Measurements from ENCODE around the gene FAM89B. TPM values are rescaled to one million over a fixed set of nuclear protein-coding genes. Genes with fewer than 3 reads are reported as not detected.

FAM89B gene
- total and polyA plus RNA-seq, 4 donors: 20.6 to 53.5 (median 44.4) TPM

- DNase-seq: no peak
- TF ChIP-seq, protein P1, sequence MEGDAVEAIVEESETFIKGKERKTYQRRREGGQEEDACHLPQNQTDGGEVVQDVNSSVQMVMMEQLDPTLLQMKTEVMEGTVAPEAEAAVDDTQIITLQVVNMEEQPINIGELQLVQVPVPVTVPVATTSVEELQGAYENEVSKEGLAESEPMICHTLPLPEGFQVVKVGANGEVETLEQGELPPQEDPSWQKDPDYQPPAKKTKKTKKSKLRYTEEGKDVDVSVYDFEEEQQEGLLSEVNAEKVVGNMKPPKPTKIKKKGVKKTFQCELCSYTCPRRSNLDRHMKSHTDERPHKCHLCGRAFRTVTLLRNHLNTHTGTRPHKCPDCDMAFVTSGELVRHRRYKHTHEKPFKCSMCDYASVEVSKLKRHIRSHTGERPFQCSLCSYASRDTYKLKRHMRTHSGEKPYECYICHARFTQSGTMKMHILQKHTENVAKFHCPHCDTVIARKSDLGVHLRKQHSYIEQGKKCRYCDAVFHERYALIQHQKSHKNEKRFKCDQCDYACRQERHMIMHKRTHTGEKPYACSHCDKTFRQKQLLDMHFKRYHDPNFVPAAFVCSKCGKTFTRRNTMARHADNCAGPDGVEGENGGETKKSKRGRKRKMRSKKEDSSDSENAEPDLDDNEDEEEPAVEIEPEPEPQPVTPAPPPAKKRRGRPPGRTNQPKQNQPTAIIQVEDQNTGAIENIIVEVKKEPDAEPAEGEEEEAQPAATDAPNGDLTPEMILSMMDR (IDR thresholded peaks at IDR 0.05; ENCODE audit: control extremely low read depth, extremely low read depth): no peak
- H3K4me3 ChIP-seq: no peak overlapping the region
- no peak for ATAC-seq (ENCODE audit: insufficient read depth, low FRiP score)
- no peak overlapping the region for H3K27ac ChIP-seq (ENCODE audit: low read depth in 1 of 2, low read length in 1 of 2)
- peaks cover 0 to 52% (median 21%) of the 10 kb centered on the region in 4 donors for H3K36me3 ChIP-seq (ENCODE audit: control insufficient read depth in 4 of 4, insufficient read depth in 4 of 4, low read length in 4 of 4)
- no peak overlapping the region for H3K9ac ChIP-seq (ENCODE audit: insufficient read depth in 1 of 2, low read length in 2 of 2)
- H3K9me3 ChIP-seq (ENCODE audit: control insufficient read depth in 4 of 4, insufficient read depth in 3 of 4, low read length in 3 of 4): no peaks in the 10 kb centered on the region
- no peaks in the 10 kb centered on the region for H3K27me3 ChIP-seq (ENCODE audit: control insufficient read depth in 3 of 3, insufficient read depth in 3 of 3, low read length in 2 of 3)
- WGBS, 2 donors: 95 to 98% methylated on average over 14 of the region's 14 CpGs
- peaks cover 0 to 9% (median 6%) of the 10 kb centered on the region in 5 donors for H3K4me1 ChIP-seq (ENCODE audit: control insufficient read depth in 5 of 5, insufficient read depth in 5 of 5, low read length in 5 of 5)
Measured at GRCh38 chr11:65618763-65619162, 46.4 kb downstream of the FAM89B start.

DNA sequence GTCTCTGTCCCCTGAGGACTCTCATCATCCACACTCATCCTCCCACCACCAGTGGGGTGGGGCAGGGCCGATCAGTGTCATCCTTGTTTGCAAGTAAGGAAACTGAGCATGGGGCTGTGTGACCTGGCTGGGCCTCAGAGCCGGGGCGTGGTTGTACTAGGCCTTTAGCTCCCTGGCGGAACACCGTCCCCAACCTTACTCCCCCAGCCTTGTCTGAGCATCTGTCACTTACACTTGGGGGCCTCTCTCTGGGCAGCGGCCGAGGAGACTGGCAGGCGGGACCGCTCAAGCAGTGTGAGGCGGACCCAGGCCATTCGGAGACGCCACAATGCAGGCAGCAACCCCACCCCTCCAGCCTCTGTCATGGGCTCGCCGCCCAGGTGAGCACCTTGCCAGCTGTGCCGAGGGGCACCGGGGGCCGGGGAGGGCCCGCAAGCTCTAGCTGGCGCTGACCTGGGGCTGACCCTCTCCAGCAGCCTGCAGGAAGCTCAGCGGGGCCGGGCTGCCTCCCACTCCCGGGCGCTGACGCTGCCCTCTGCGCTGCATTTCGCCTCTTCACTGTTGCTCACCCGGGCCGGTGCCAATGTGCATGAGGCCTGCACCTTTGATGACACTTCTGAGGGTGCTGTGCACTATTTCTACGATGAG is 47.1 kb downstream of the FAM89B start:
- no peaks in the 10 kb centered on the region for H3K27me3 ChIP-seq (ENCODE audit: control insufficient read depth in 3 of 3, insufficient read depth in 3 of 3, low read length in 2 of 3)
- no peaks in the 10 kb centered on the region for H3K9me3 ChIP-seq (ENCODE audit: control insufficient read depth in 4 of 4, insufficient read depth in 3 of 4, low read length in 3 of 4)
- TF ChIP-seq, protein P1 (IDR thresholded peaks at IDR 0.05; ENCODE audit: control extremely low read depth, extremely low read depth): no peak
- H3K9ac ChIP-seq (ENCODE audit: insufficient read depth in 1 of 2, low read length in 2 of 2): no peak overlapping the region
- H3K4me3 ChIP-seq: no peak overlapping the region
- WGBS, 2 donors: 95 to 97% methylated on average over 29 of the region's 29 CpGs
- no peak overlapping the region for H3K27ac ChIP-seq (ENCODE audit: low read depth in 1 of 2, low read length in 1 of 2)
- H3K4me1 ChIP-seq (ENCODE audit: control insufficient read depth in 5 of 5, insufficient read depth in 5 of 5, low read length in 5 of 5): peaks cover 0 to 9% (median 6%) of the 10 kb centered on the region in 5 donors
- peaks cover 0 to 58% (median 23%) of the 10 kb centered on the region in 4 donors for H3K36me3 ChIP-seq (ENCODE audit: control insufficient read depth in 4 of 4, insufficient read depth in 4 of 4, low read length in 4 of 4)
- no peak for ATAC-seq (ENCODE audit: insufficient read depth, low FRiP score)
- DNase-seq: no peak

GRCh38 chr11:65620666-65621065 is 48.3 kb downstream of the FAM89B start:
- Histone ChIP-seq H3K36me3 (ENCODE audit: control insufficient read depth in 4 of 4, insufficient read depth in 4 of 4, low read length in 4 of 4) (peaks cover 0 to 70% (median 26%) of the 10 kb centered on the region in 4 donors), H3K27me3 (ENCODE audit: control insufficient read depth in 3 of 3, insufficient read depth in 3 of 3, low read length in 2 of 3) (no peaks in the 10 kb centered on the region), H3K9me3 (ENCODE audit: control insufficient read depth in 4 of 4, insufficient read depth in 3 of 4, low read length in 3 of 4) (no peaks in the 10 kb centered on the region), H3K27ac (ENCODE audit: low read depth in 1 of 2, low read length in 1 of 2) (peak overlapping the region in 1 of 2 donors; percentile 15), H3K4me1 (ENCODE audit: control insufficient read depth in 5 of 5, insufficient read depth in 5 of 5, low read length in 5 of 5) (peaks cover 0 to 9% (median 6%) of the 10 kb centered on the region in 5 donors), H3K4me3 (no peak overlapping the region), H3K9ac (ENCODE audit: insufficient read depth in 1 of 2, low read length in 2 of 2) (no peak overlapping the region)
- 82 to 88% methylated on average over 19 of the region's 19 CpGs for WGBS, 2 donors
- DNase-seq (no peak), ATAC-seq (ENCODE audit: insufficient read depth, low FRiP score) (no peak)
- TF ChIP-seq, protein P1 (IDR thresholded peaks at IDR 0.05; ENCODE audit: control extremely low read depth, extremely low read depth): no peak

Data from lung (tissue), 12 donors.